ENCODE results near the gene ZNF383.
"Not testable (repeated sequence)": the region's sequence is repeated elsewhere in the genome, so short reads cannot be mapped to it uniquely, and the experiment has no call there.

ZNF383 gene

GRCh38 chr19:37251308-37252229 is 33.6 kb downstream of the ZNF383 start:
- H3K9me3 ChIP-seq (ENCODE audit: low read length) = peaks cover 6% of the 10 kb centered on the region
- no peak overlapping the region for H3K4me3 ChIP-seq (ENCODE audit: low read length)
- H3K36me3 ChIP-seq (ENCODE audit: insufficient read depth, low read length) = no peaks in the 10 kb centered on the region

DNA sequence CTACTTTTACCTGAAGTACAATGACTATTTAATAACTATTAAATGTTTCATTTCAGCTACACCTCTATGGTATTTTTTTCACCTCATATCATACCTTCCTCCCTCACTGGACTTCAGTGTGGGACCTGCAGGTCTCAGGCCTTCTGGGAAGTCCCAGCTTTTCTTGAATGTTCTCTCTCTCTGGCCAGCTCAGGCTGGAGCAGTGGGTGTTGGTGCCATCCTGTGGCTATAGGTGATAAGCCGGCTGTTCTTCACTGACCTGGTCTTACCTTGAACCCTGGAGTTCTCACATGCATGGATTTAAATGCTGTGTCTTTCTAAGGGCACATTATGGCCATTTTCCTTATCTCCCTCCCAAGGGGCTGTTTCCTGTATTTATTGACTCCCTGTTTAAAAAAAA is 45.0 kb downstream of the ZNF383 start:
- not testable (repeated sequence) for H3K36me3 ChIP-seq (ENCODE audit: insufficient read depth, low read length); H2AFZ ChIP-seq (ENCODE audit: low read depth, low read length); H3K9me3 ChIP-seq (ENCODE audit: low read length); H3K4me3 ChIP-seq (ENCODE audit: low read length); H3K27me3 ChIP-seq (ENCODE audit: insufficient read depth, low read length); H3K4me1 ChIP-seq (ENCODE audit: insufficient read depth, low read length)

More at GRCh38 chr19:37251308-37252229, 33.6 kb downstream of the ZNF383 start:
- Histone ChIP-seq H3K4me1 (ENCODE audit: insufficient read depth, low read length) (no peaks in the 10 kb centered on the region), H3K27me3 (ENCODE audit: insufficient read depth, low read length) (no peaks in the 10 kb centered on the region), H2AFZ (ENCODE audit: low read depth, low read length) (no peak overlapping the region)

GRCh38 chr19:37267005-37267404 is 49.0 kb downstream of the ZNF383 start:
- H3K4me3 ChIP-seq (ENCODE audit: low read length); H3K27me3 ChIP-seq (ENCODE audit: insufficient read depth, low read length); H3K9me3 ChIP-seq (ENCODE audit: low read length); H3K36me3 ChIP-seq (ENCODE audit: insufficient read depth, low read length); H3K4me1 ChIP-seq (ENCODE audit: insufficient read depth, low read length); H2AFZ ChIP-seq (ENCODE audit: low read depth, low read length): not testable (repeated sequence)

- not testable (repeated sequence) for H3K27me3 ChIP-seq (ENCODE audit: insufficient read depth, low read length); H3K36me3 ChIP-seq (ENCODE audit: insufficient read depth, low read length); H3K4me3 ChIP-seq (ENCODE audit: low read length); H2AFZ ChIP-seq (ENCODE audit: low read depth, low read length); H3K9me3 ChIP-seq (ENCODE audit: low read length); H3K4me1 ChIP-seq (ENCODE audit: insufficient read depth, low read length)
Observed at GRCh38 chr19:37267755-37268154, 49.7 kb downstream of the ZNF383 start.

DNA sequence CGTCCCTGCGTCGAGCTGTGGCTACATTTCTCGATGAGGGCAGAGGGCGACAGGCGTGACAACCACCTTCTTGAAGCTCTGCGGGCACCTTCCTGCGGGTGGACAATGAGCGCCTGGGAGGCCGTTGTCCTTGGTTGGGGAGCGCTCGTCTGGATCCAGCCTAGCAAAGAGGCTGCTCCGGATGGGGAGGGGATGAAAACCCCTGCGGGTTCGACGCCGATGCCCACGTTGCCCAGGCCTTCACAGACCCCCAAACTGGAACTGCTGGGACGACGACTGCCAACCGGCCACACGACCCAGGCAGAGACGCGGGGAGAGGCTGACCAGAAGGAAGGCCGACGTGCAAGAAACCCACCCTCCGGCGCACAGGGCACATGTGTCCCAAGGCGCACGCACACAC is 62.6 kb downstream of the ZNF383 start:
- not testable (repeated sequence) for H3K9me3 ChIP-seq (ENCODE audit: low read length); H3K36me3 ChIP-seq (ENCODE audit: insufficient read depth, low read length); H3K4me3 ChIP-seq (ENCODE audit: low read length); H2AFZ ChIP-seq (ENCODE audit: low read depth, low read length); H3K4me1 ChIP-seq (ENCODE audit: insufficient read depth, low read length); H3K27me3 ChIP-seq (ENCODE audit: insufficient read depth, low read length)

GRCh38 chr19:37284020-37284419 is 66.0 kb downstream of the ZNF383 start:
- H3K4me3 ChIP-seq (ENCODE audit: low read length); H3K36me3 ChIP-seq (ENCODE audit: insufficient read depth, low read length); H3K9me3 ChIP-seq (ENCODE audit: low read length); H3K27me3 ChIP-seq (ENCODE audit: insufficient read depth, low read length); H2AFZ ChIP-seq (ENCODE audit: low read depth, low read length); H3K4me1 ChIP-seq (ENCODE audit: insufficient read depth, low read length): not testable (repeated sequence)

GRCh38 chr19:37289229-37289628 is 71.2 kb downstream of the ZNF383 start:
- H3K9me3 ChIP-seq (ENCODE audit: low read length); H3K27me3 ChIP-seq (ENCODE audit: insufficient read depth, low read length); H3K4me1 ChIP-seq (ENCODE audit: insufficient read depth, low read length); H3K36me3 ChIP-seq (ENCODE audit: insufficient read depth, low read length); H3K4me3 ChIP-seq (ENCODE audit: low read length); H2AFZ ChIP-seq (ENCODE audit: low read depth, low read length): not testable (repeated sequence)

DNA sequence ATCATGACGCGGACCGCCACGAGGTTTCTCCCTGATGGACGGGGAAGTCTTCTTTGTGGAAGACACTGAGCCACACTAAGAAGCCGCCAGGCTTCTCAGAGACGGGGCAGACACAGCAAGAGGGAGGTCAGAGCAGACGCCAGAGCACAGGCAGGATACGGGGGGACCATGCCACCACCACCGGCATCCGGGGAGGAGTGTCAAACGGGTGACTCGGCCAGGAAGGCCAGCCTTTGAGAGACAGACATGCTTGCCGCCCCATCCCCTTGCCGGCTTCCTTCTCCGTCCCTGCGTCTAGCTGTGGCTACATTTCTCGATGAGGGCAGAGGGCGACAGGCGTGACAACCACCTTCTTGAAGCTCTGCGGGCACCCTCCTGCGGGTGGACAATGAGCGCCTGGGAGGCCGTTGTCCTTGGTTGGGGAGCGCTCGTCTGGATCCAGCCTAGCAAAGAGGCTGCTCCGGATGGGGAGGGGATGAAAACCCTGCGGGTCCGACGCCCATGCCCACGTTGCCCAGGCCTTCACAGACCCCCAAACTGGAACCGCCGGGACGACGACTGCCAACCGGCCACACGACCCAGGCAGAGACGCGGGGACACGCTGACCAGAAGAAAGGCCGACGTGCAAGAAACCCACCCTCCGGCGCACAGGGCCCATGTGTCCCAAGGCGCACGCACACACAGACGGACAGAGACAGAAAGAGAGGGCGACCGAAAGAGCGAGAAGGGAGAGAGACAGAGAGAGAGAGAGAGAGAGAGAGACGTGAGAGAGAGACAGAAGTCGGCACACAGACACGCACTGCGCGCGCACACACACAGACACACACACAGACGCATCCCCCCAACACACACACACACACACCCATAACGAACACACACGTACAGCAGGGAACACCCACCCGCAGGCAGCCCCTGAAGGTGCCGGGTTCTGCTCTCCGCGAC is 75.3 kb downstream of the ZNF383 start:
- H3K4me3 ChIP-seq (ENCODE audit: low read length); H2AFZ ChIP-seq (ENCODE audit: low read depth, low read length); H3K4me1 ChIP-seq (ENCODE audit: insufficient read depth, low read length); H3K9me3 ChIP-seq (ENCODE audit: low read length); H3K36me3 ChIP-seq (ENCODE audit: insufficient read depth, low read length); H3K27me3 ChIP-seq (ENCODE audit: insufficient read depth, low read length): not testable (repeated sequence)

DNA sequence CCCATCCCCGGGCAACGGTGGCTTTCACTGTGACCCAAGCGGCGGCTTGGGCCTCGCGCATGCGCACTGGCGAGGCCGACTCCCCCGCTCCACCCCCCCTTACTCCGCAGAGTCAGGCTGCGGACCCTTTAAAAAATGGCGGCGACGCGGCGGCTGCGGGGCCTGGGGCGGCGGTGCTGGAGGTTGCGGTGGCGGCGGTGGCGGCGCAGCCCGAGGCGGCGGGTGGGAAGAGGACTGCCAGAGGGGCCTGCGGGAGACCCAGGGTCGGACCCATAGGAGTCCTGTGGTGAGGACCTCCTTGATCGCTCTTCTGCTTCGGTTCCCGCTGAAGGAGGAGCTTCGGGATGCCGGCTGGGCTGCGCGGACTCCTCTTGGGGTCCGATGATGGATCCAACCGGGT is 76.2 kb downstream of the ZNF383 start:
- H3K36me3 ChIP-seq (ENCODE audit: insufficient read depth, low read length) = not testable (repeated sequence)

More for the DNA sequence above, 76.2 kb downstream of the ZNF383 start:
- not testable (repeated sequence) for H2AFZ ChIP-seq (ENCODE audit: low read depth, low read length); H3K4me1 ChIP-seq (ENCODE audit: insufficient read depth, low read length); H3K9me3 ChIP-seq (ENCODE audit: low read length); H3K4me3 ChIP-seq (ENCODE audit: low read length); H3K27me3 ChIP-seq (ENCODE audit: insufficient read depth, low read length)
